ENCODE data around the gene TMEM218.

DNA sequence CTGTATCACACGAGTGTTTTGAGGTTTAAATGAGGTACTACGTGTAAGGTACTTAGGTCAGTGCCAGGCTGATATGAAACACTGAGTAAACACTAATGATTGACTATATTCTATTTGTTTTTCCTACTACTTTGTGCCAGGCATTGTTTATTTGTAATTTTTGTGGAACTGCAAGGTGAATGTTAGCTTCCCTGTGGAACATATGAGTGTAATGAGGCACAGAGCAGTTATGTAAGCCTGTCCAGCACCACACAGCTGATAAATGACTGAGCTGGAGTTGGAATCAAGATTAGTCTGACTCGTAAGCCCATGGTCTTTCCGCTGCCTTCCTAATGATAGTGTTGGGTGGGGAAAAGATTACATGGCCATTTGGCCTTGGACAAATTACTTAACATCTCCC, 42.4 kb downstream of the TMEM218 start:
- TF ChIP-seq, protein P1, sequence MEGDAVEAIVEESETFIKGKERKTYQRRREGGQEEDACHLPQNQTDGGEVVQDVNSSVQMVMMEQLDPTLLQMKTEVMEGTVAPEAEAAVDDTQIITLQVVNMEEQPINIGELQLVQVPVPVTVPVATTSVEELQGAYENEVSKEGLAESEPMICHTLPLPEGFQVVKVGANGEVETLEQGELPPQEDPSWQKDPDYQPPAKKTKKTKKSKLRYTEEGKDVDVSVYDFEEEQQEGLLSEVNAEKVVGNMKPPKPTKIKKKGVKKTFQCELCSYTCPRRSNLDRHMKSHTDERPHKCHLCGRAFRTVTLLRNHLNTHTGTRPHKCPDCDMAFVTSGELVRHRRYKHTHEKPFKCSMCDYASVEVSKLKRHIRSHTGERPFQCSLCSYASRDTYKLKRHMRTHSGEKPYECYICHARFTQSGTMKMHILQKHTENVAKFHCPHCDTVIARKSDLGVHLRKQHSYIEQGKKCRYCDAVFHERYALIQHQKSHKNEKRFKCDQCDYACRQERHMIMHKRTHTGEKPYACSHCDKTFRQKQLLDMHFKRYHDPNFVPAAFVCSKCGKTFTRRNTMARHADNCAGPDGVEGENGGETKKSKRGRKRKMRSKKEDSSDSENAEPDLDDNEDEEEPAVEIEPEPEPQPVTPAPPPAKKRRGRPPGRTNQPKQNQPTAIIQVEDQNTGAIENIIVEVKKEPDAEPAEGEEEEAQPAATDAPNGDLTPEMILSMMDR (IDR thresholded peaks at IDR 0.05): no peak
- TF ChIP-seq POLR2A (IDR thresholded peaks at IDR 0.05): peak in 1 of 2 donors; percentile 66

All from adrenal gland (tissue), 5 donors.